Lower leg skin (tissue), 3 donors: Measurements from ENCODE around the gene TMC8.

Source experiments
- CTCF ChIP-seq, 3 donors: fragments of 450-650 bp; IDR thresholded peaks; one replicate each; pipeline ENCODE4 v1.5.1; 2016; ENCODE audit warnings: antibody characterized with exemption in 3 of 3, mild to moderate bottlenecking in 3 of 3, moderate library complexity in 2 of 3
- POLR2A ChIP-seq, 2 donors: fragments of 450-650 bp; IDR thresholded peaks; one replicate each; pipeline ENCODE4 v1.6.1; 2016 to 2017; ENCODE audit warnings: antibody characterized with exemption in 2 of 2, mild to moderate bottlenecking in 1 of 2, moderate library complexity in 1 of 2

GRCh38 chr17:78132084-78132676, 1.6 kb downstream of the TMC8 start:
- TF ChIP-seq CTCF (IDR thresholded peaks at IDR 0.05) (no peak), POLR2A (IDR thresholded peaks at IDR 0.05) (no peak)
